Endothelial cell of umbilical vein (primary cell): ENCODE results near the gene PTH1R. TPM values are rescaled to one million over a fixed set of nuclear protein-coding genes. Genes with fewer than 3 reads are reported as not detected.

ENCODE experiments used
- BruUV-seq: library from RNA; stranded (reverse); fragments of 400-500 nt; replicated peaks from 2 replicates; lab custom pipeline; 2021; lab: Mats Ljungman, UMichigan
- CTCF ChIA-PET: fragments of 300-600, 350-600 bp; sonication (Branson Sonifier 250); formaldehyde crosslinking; loops from one replicate; lab custom pipeline; 2021; ENCODE audit warnings: antibody characterized with exemption, inconsistent platforms; lab: Charles Lee
- POLR2A ChIA-PET: fragments of 300-600, 350-600 bp; sonication (Branson Sonifier 250); formaldehyde crosslinking; loops from one replicate; lab custom pipeline; 2021; ENCODE audit warnings: antibody characterized with exemption, inconsistent platforms; lab: Charles Lee
- DNase-seq: peaks from one replicate; pipeline ENCODE4 v3.0.0-alpha.2; 2011; ENCODE audit warnings: low read depth, low spot score
- FAIRE-seq: peaks from 2 replicates; lab custom pipeline; 2011; peaks lifted over from hg19 to GRCh38; lab: Jason Lieb, UNC
- H2AFZ ChIP-seq: 2 replicates; pipeline ENCODE4 v1.6.0; 2012; ENCODE audit warnings: low read depth, low read length, control low read depth, inconsistent platforms
- H3K27ac ChIP-seq: 2 replicates; pipeline ENCODE4 v1.5.1; 2011; ENCODE audit warnings: low read depth, mild to moderate bottlenecking, control low read depth, low read length, moderate library complexity; ENCODE audit not compliant: insufficient read depth
- H3K27me3 ChIP-seq, 2 experiments: 2 replicates each; pipeline versions ENCODE4 v1.6.0 to v1.6.1; 2011; ENCODE audit warnings: low read length in 2 of 2, mixed read lengths in 1 of 2; ENCODE audit not compliant: control insufficient read depth in 2 of 2, insufficient read depth in 2 of 2
- H3K36me3 ChIP-seq, 2 experiments: 2 replicates in 1 of 2; 3 replicates in 1 of 2; pipeline ENCODE4 v1.5.1; 2011; ENCODE audit warnings: low read length in 2 of 2, mild to moderate bottlenecking in 1 of 2, moderate library complexity in 1 of 2; ENCODE audit not compliant: control insufficient read depth in 2 of 2, insufficient read depth in 2 of 2; ENCODE audit errors: extremely low read depth in 1 of 2
- H3K4me1 ChIP-seq: 3 replicates; pipeline ENCODE4 v1.5.1; 2011; ENCODE audit warnings: mild to moderate bottlenecking, low read length; ENCODE audit not compliant: control insufficient read depth, insufficient read depth; ENCODE audit errors: extremely low read depth
- H3K4me2 ChIP-seq: 2 replicates; pipeline ENCODE4 v1.6.1; 2011; ENCODE audit warnings: low read length, control low read depth, mixed read lengths; ENCODE audit not compliant: insufficient read depth
- H3K4me3 ChIP-seq, 3 experiments: fragments of 200-600 bp in 1 of 3; sonication (generic), shearing (Covaris generic) in 1 of 3; replicated peaks in 1 of 3; 2 replicates each; pipeline ENCODE4 v1.5.1; 2011 to 2016; ENCODE audit warnings: control low read depth in 3 of 3, low read length in 3 of 3, mild to moderate bottlenecking in 2 of 3, inconsistent platforms in 1 of 3, low read depth in 1 of 3, moderate library complexity in 1 of 3; ENCODE audit not compliant: insufficient read depth in 1 of 3
- H3K79me2 ChIP-seq: 2 replicates; pipeline ENCODE4 v1.6.0; 2012; ENCODE audit warnings: low read length, inconsistent platforms; ENCODE audit not compliant: control insufficient read depth, insufficient read depth
- H3K9ac ChIP-seq: replicated peaks from 2 replicates; pipeline ENCODE3; 2011; ENCODE audit warnings: low read length, control low read depth; ENCODE audit not compliant: insufficient read depth; ENCODE audit errors: extremely low read depth
- H3K9me1 ChIP-seq: replicated peaks from 3 replicates; pipeline ENCODE4 v1.6.0; 2011; ENCODE audit warnings: mild to moderate bottlenecking, low read length; ENCODE audit not compliant: control insufficient read depth, insufficient read depth; ENCODE audit errors: extremely low read depth
- H3K9me3 ChIP-seq: replicated peaks from 2 replicates; pipeline ENCODE4 v1.5.1; 2012; ENCODE audit warnings: low read length, inconsistent platforms; ENCODE audit not compliant: control insufficient read depth, insufficient read depth
- H4K20me1 ChIP-seq: replicated peaks from 2 replicates; pipeline ENCODE3; 2011; ENCODE audit warnings: mild to moderate bottlenecking, low read length; ENCODE audit not compliant: control insufficient read depth, insufficient read depth; ENCODE audit errors: extremely low read depth
- FOS ChIP-seq: IDR thresholded peaks from 2 replicates; pipeline ENCODE4 v1.6.1; 2011; ENCODE audit warnings: mild to moderate bottlenecking, low read length, moderate library complexity, borderline replicate concordance; ENCODE audit not compliant: insufficient read depth
- GATA2 ChIP-seq: IDR thresholded peaks from 2 replicates; pipeline ENCODE4 v1.7.0; 2011; ENCODE audit warnings: low read depth, mild to moderate bottlenecking, moderate library complexity, mixed read lengths, low read length; ENCODE audit not compliant: insufficient read length, insufficient read depth
- MYC ChIP-seq: IDR thresholded peaks from one replicate; pipeline ENCODE4 v1.6.1; 2011; ENCODE audit warnings: mild to moderate bottlenecking, low read depth, low read length
- POLR2A ChIP-seq: IDR thresholded peaks from 2 replicates; pipeline ENCODE4 v1.6.1; 2012; ENCODE audit warnings: low read depth, mild to moderate bottlenecking, control low read depth, low read length
- POLR2AphosphoS5 ChIP-seq: IDR thresholded peaks from 2 replicates; pipeline ENCODE4 v1.6.1; 2012; ENCODE audit warnings: low read depth, mild to moderate bottlenecking, control low read depth, low read length, moderate library complexity; ENCODE audit not compliant: insufficient read depth
- dilution Hi-C: fragments of 300-500 bp; cut with MboI; formaldehyde crosslinking; loops from one replicate; pipeline ENCODE4 v1.15.0; 2019; ENCODE audit warnings: low sequenced_read_pairs; ENCODE audit not compliant: extremely low pct_ligation_motif_present
- intact Hi-C: fragments of 100-400 bp; cut with micrococcal nuclease; formaldehyde crosslinking; loops from one replicate; pipeline ENCODE4 v1.10.0; 2022
- polyA plus RNA-seq, 4 experiments: library from polyadenylated mRNA; depleted of rRNA in 3 of 4; stranded (reverse) in 3 of 4; unstranded in 1 of 4; fragments of >200 nt; gene quantifications; 2 replicates each; pipeline versions ENCODE4 v1.2.1 to v1.2.3, GENCODE V29; 2011 to 2012; ENCODE audit warnings: missing spikeins in 1 of 4
- total RNA-seq: library from RNA; stranded (reverse); gene quantifications from 2 replicates; pipeline ENCODE4 v1.2.3, GENCODE V29; 2021
- TF ChIP-seq, protein P1 (sequence below): IDR thresholded peaks from 2 replicates; pipeline ENCODE4 v1.6.1; 2011; ENCODE audit not compliant: insufficient read depth, insufficient read length
- TF ChIP-seq, protein P2 (sequence below), 2 donors: IDR thresholded peaks; 1 replicate in 1 of 2; 2 replicates in 1 of 2; pipeline ENCODE4 v1.5.1; 2011; ENCODE audit warnings: low read length in 2 of 2, mild to moderate bottlenecking in 2 of 2, moderate library complexity in 2 of 2, control low read depth in 1 of 2, inconsistent platforms in 1 of 2, low read depth in 1 of 2; ENCODE audit not compliant: insufficient read depth in 1 of 2; ENCODE audit errors: extremely low read depth in 1 of 2

PTH1R gene
- total and polyA plus RNA-seq, 2 donors (not counting 3 experiments of a cell fraction or from before 2014, with no cell fraction given) = 0.08 to 0.46 TPM

GRCh38 chr3:46884929-46885328 is 7.4 kb downstream of the PTH1R start:
- Histone ChIP-seq H3K9ac (no peak overlapping the region), H3K4me1 (no peaks in the 10 kb centered on the region), H3K9me3 (no peaks in the 10 kb centered on the region), H3K4me3 (no peak overlapping the region), H2AFZ (no peak overlapping the region), H3K36me3 (no peaks in the 10 kb centered on the region), H3K9me1 (no peaks in the 10 kb centered on the region), H3K27ac (no peak overlapping the region), H3K4me2 (no peak overlapping the region), H3K27me3 (peaks cover 32 to 43% of the 10 kb centered on the region in 2 experiments), H4K20me1 (no peaks in the 10 kb centered on the region), H3K79me2 (no peaks in the 10 kb centered on the region)
- ChIA-PET POLR2A (no interaction called here), CTCF (interaction anchor here (1.4 to 4.2 kb wide), 2 partner anchors 10 to 179 kb away, joined by 4 to 19 read pairs; no protein-coding TSS in a partner anchor)
- dilution Hi-C loops = no loop called here
- no TSS peak for BruUV-seq
- DNase-seq (no peak), FAIRE-seq (no peak)
- no peak for TF ChIP-seq MYC
- no peak for TF ChIP-seq GATA2
- TF ChIP-seq, protein P1, sequence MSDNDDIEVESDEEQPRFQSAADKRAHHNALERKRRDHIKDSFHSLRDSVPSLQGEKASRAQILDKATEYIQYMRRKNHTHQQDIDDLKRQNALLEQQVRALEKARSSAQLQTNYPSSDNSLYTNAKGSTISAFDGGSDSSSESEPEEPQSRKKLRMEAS = no peak
- no peak for TF ChIP-seq FOS
- intact Hi-C loops = no loop called here

DNA sequence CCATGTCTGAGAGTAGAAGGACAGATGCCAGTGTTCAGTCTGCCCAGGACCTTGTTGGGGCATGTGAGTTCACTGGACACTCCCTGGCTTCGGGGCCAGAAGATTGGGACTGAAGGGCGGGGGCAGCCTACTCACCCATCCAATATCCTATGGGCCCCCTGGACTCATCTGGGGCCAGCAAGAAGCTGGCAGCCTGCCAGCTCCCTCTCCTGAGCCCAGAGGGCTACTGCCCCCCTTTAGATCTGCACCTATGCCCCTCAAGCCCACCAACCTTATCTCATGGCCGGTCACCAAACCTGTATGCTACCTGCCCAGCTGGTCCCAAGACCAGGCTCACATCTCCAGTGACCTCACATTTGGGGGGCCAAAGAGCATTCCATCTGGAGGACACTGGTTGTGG is 8.1 kb downstream of the PTH1R start:
- H4K20me1 ChIP-seq = no peaks in the 10 kb centered on the region
- H3K27ac ChIP-seq = no peak overlapping the region
- no peak for DNase-seq
- H3K36me3 ChIP-seq = no peaks in the 10 kb centered on the region
- TF ChIP-seq GATA2 (no peak), POLR2AphosphoS5 (no peak), POLR2A (no peak)
- TF ChIP-seq, protein P1 = no peak
- TF ChIP-seq, protein P2, sequence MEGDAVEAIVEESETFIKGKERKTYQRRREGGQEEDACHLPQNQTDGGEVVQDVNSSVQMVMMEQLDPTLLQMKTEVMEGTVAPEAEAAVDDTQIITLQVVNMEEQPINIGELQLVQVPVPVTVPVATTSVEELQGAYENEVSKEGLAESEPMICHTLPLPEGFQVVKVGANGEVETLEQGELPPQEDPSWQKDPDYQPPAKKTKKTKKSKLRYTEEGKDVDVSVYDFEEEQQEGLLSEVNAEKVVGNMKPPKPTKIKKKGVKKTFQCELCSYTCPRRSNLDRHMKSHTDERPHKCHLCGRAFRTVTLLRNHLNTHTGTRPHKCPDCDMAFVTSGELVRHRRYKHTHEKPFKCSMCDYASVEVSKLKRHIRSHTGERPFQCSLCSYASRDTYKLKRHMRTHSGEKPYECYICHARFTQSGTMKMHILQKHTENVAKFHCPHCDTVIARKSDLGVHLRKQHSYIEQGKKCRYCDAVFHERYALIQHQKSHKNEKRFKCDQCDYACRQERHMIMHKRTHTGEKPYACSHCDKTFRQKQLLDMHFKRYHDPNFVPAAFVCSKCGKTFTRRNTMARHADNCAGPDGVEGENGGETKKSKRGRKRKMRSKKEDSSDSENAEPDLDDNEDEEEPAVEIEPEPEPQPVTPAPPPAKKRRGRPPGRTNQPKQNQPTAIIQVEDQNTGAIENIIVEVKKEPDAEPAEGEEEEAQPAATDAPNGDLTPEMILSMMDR (IDR thresholded peaks at IDR 0.05; ENCODE audit: extremely low read depth in 1 of 2, insufficient read depth in 1 of 2, low read depth in 1 of 2, low read length in 2 of 2) = no peak
- no peak for FAIRE-seq
- H3K27me3 ChIP-seq = peaks cover 32 to 40% of the 10 kb centered on the region in 2 experiments
- no peaks in the 10 kb centered on the region for H3K9me3 ChIP-seq
- H3K4me3 ChIP-seq = no peak overlapping the region
- H3K9me1 ChIP-seq = no peaks in the 10 kb centered on the region
- dilution Hi-C loops = no loop called here
- H3K79me2 ChIP-seq = no peaks in the 10 kb centered on the region
- intact Hi-C loops = no loop called here
- H3K9ac ChIP-seq = no peak overlapping the region
- no TSS peak for BruUV-seq
- no peak overlapping the region for H2AFZ ChIP-seq
- CTCF ChIA-PET = interaction anchor here (1.4 to 4.2 kb wide), 2 partner anchors 9 to 180 kb away, joined by 4 to 19 read pairs; no protein-coding TSS in a partner anchor
- no peaks in the 10 kb centered on the region for H3K4me1 ChIP-seq
- POLR2A ChIA-PET = no interaction called here
- H3K4me2 ChIP-seq = no peak overlapping the region
